Astrocyte (in vitro differentiated cells and primary cell): ENCODE results near the gene BPNT1.

Experiments used
- CTCF ChIP-seq: IDR thresholded peaks from 2 replicates; pipeline ENCODE4 v1.5.1; 2011; ENCODE audit warnings: low read depth, mild to moderate bottlenecking, inconsistent platforms, low read length, moderate library complexity; ENCODE audit not compliant: insufficient read depth
- EZH2 ChIP-seq: IDR thresholded peaks from 2 replicates; pipeline ENCODE4 v1.6.1; 2012; ENCODE audit warnings: mild to moderate bottlenecking, low read length, inconsistent platforms; ENCODE audit not compliant: insufficient read depth

GRCh38 chr1:220077887-220078286, 11.7 kb downstream of the BPNT1 start:
- no peak for TF ChIP-seq CTCF
- no peak for TF ChIP-seq EZH2
